Vagina (tissue), 2 donors: ENCODE measurements around the gene NRG2. TPM values are rescaled to one million over a fixed set of nuclear protein-coding genes. Genes with fewer than 3 reads are reported as not detected.

Experiments
- DNase-seq, 2 donors: peaks; one replicate each; pipeline ENCODE4 v3.0.0-alpha.2; 2017; ENCODE audit errors: extremely low spot score in 2 of 2
- H3K27ac ChIP-seq: fragments of 200-600 bp; sonication (generic); one replicate; pipeline ENCODE4 v1.5.1; 2019
- H3K27me3 ChIP-seq: fragments of 200-600 bp; sonication (generic); one replicate; pipeline ENCODE4 v1.5.1; 2019
- H3K36me3 ChIP-seq, 2 donors: fragments of 200-600 bp; sonication (generic); one replicate each; pipeline ENCODE4 v1.5.1; 2017 to 2019
- H3K4me1 ChIP-seq: fragments of 200-600 bp; sonication (generic); one replicate; pipeline ENCODE4 v1.5.1; 2019
- H3K4me3 ChIP-seq, 2 donors: fragments of 200-600 bp; sonication (generic); 1 replicate in 1 of 2; 2 replicates in 1 of 2; pipeline ENCODE4 v1.5.1; 2016 to 2019
- H3K9me3 ChIP-seq: fragments of 200-600 bp; sonication (generic); one replicate; pipeline ENCODE4 v1.5.1; 2019
- CTCF ChIP-seq, 3 experiments: fragments of 450-650 bp in 2 of 3; fragments of 200-600 bp in 1 of 3; sonication (generic) in 1 of 3; IDR thresholded peaks; one replicate each; pipeline ENCODE4 v1.5.1; 2017 to 2019; ENCODE audit warnings: antibody characterized with exemption in 3 of 3, mild to moderate bottlenecking in 2 of 3, moderate library complexity in 2 of 3
- POLR2A ChIP-seq, 2 donors: fragments of 450-650 bp; IDR thresholded peaks; one replicate each; pipeline ENCODE4 v1.6.1; 2017; ENCODE audit warnings: antibody characterized with exemption in 2 of 2, mild to moderate bottlenecking in 2 of 2, moderate library complexity in 2 of 2
- POLR2AphosphoS5 ChIP-seq, 2 donors: sonication (generic); formaldehyde crosslinking; IDR thresholded peaks; one replicate each; pipeline ENCODE4 v1.9.0; 2017; ENCODE audit warnings: antibody characterized with exemption in 2 of 2, mild to moderate bottlenecking in 2 of 2, low read depth in 1 of 2; ENCODE audit not compliant: insufficient read depth in 1 of 2
- intact Hi-C: fragments of 100-400 bp; cut with DNase I; formaldehyde crosslinking; loops from one replicate; pipeline ENCODE4 v1.15.1; 2023
- total RNA-seq: library from RNA; depleted of rRNA; stranded (reverse); fragments of >200 nt; gene quantifications from one replicate; pipeline ENCODE4 v1.2.3, GENCODE V29; 2016

Gene NRG2
- total RNA-seq, 1 donor from 2014 or later = 5.2 TPM

- H3K27ac ChIP-seq = no peak overlapping the region
- TF ChIP-seq POLR2A (IDR thresholded peaks at IDR 0.05) (no peak), POLR2AphosphoS5 (IDR thresholded peaks at IDR 0.05; ENCODE audit: insufficient read depth in 1 of 2, low read depth in 1 of 2) (no peak), CTCF (IDR thresholded peaks at IDR 0.05) (no peak)
- intact Hi-C loops = no loop called here
- no peaks in the 10 kb centered on the region for H3K27me3 ChIP-seq
- no peaks in the 10 kb centered on the region for H3K36me3 ChIP-seq
- no peak overlapping the region for H3K4me3 ChIP-seq
- no peak for DNase-seq
- no peaks in the 10 kb centered on the region for H3K4me1 ChIP-seq
- H3K9me3 ChIP-seq = no peaks in the 10 kb centered on the region
Measured at GRCh38 chr5:140025736-140026135, 17.4 kb downstream of the NRG2 start.

GRCh38 chr5:140024928-140025327, 18.2 kb downstream of the NRG2 start:
- no peak for TF ChIP-seq POLR2A (IDR thresholded peaks at IDR 0.05)

GRCh38 chr5:140023611-140024191, 19.4 kb downstream of the NRG2 start:
- no peaks in the 10 kb centered on the region for H3K4me1 ChIP-seq

More at GRCh38 chr5:140024928-140025327, 18.2 kb downstream of the NRG2 start:
- intact Hi-C loops = no loop called here
- H3K27ac ChIP-seq = no peak overlapping the region
- H3K27me3 ChIP-seq = no peaks in the 10 kb centered on the region
- DNase-seq = no peak
- H3K36me3 ChIP-seq = no peaks in the 10 kb centered on the region
- H3K4me1 ChIP-seq = no peaks in the 10 kb centered on the region
- H3K4me3 ChIP-seq = no peak overlapping the region
- H3K9me3 ChIP-seq = no peaks in the 10 kb centered on the region

GRCh38 chr5:140020601-140021177, 22.4 kb downstream of the NRG2 start:
- intact Hi-C loops = no loop called here
- H3K9me3 ChIP-seq = no peaks in the 10 kb centered on the region
- DNase-seq = no peak
- H3K4me3 ChIP-seq = no peak overlapping the region
- no peaks in the 10 kb centered on the region for H3K36me3 ChIP-seq
- TF ChIP-seq POLR2AphosphoS5 (IDR thresholded peaks at IDR 0.05; ENCODE audit: insufficient read depth in 1 of 2, low read depth in 1 of 2) = no peak
- TF ChIP-seq POLR2A (IDR thresholded peaks at IDR 0.05) = no peak
- TF ChIP-seq CTCF (IDR thresholded peaks at IDR 0.05) = no peak
- no peak overlapping the region for H3K27ac ChIP-seq
- no peaks in the 10 kb centered on the region for H3K27me3 ChIP-seq
- H3K4me1 ChIP-seq = no peaks in the 10 kb centered on the region

More at GRCh38 chr5:140023611-140024191, 19.4 kb downstream of the NRG2 start:
- intact Hi-C loops = no loop called here
- H3K4me3 ChIP-seq = no peak overlapping the region
- no peaks in the 10 kb centered on the region for H3K27me3 ChIP-seq
- DNase-seq = no peak
- TF ChIP-seq CTCF (IDR thresholded peaks at IDR 0.05) (no peak), POLR2A (IDR thresholded peaks at IDR 0.05) (no peak), POLR2AphosphoS5 (IDR thresholded peaks at IDR 0.05; ENCODE audit: insufficient read depth in 1 of 2, low read depth in 1 of 2) (no peak)
- H3K27ac ChIP-seq = no peak overlapping the region
- no peaks in the 10 kb centered on the region for H3K36me3 ChIP-seq
- H3K9me3 ChIP-seq = no peaks in the 10 kb centered on the region

GRCh38 chr5:140018920-140019644, 24.0 kb downstream of the NRG2 start:
- Histone ChIP-seq H3K36me3 (no peaks in the 10 kb centered on the region), H3K27ac (no peak overlapping the region), H3K27me3 (no peaks in the 10 kb centered on the region), H3K9me3 (no peaks in the 10 kb centered on the region), H3K4me1 (no peaks in the 10 kb centered on the region), H3K4me3 (no peak overlapping the region)
- intact Hi-C loops = no loop called here
- no peak for DNase-seq
- TF ChIP-seq POLR2A (IDR thresholded peaks at IDR 0.05) (no peak), CTCF (IDR thresholded peaks at IDR 0.05) (no peak), POLR2AphosphoS5 (IDR thresholded peaks at IDR 0.05; ENCODE audit: insufficient read depth in 1 of 2, low read depth in 1 of 2) (no peak)
